H9 (cell line): ENCODE results near the gene SLC4A5. TPM values are rescaled to one million over a fixed set of nuclear protein-coding genes. Genes with fewer than 3 reads are reported as not detected.

Experiments used
- DNase-seq: peaks from one replicate; pipeline ENCODE4 v3.0.0-alpha.2; 2017
- H2AFZ ChIP-seq: one replicate; pipeline ENCODE4 v1.6.1; 2013; ENCODE audit warnings: mild to moderate bottlenecking, low read length, control low read depth, moderate library complexity
- H2AK5ac ChIP-seq: 2 replicates; pipeline ENCODE4 v1.6.1; 2013; ENCODE audit warnings: low read length, control low read depth, mixed read lengths; ENCODE audit not compliant: insufficient read length
- H2BK120ac ChIP-seq: one replicate; pipeline ENCODE4 v1.6.1; 2013; ENCODE audit warnings: low read depth, mild to moderate bottlenecking, low read length, control low read depth, inconsistent platforms; ENCODE audit not compliant: poor library complexity, severe bottlenecking
- H2BK12ac ChIP-seq: 2 replicates; pipeline ENCODE4 v1.6.1; 2013; ENCODE audit warnings: low read length, control low read depth, mixed read lengths, low read depth; ENCODE audit not compliant: insufficient read length
- H2BK15ac ChIP-seq: 2 replicates; pipeline ENCODE4 v1.6.1; 2013; ENCODE audit warnings: low read depth, low read length, control low read depth
- H2BK20ac ChIP-seq: one replicate; pipeline ENCODE4 v1.6.1; 2013; ENCODE audit warnings: low read depth, mild to moderate bottlenecking, low read length, control low read depth, inconsistent platforms; ENCODE audit not compliant: poor library complexity, severe bottlenecking
- H2BK5ac ChIP-seq: 2 replicates; pipeline ENCODE4 v1.6.1; 2013; ENCODE audit warnings: low read length, control low read depth, mixed read lengths; ENCODE audit not compliant: insufficient read length
- H3K14ac ChIP-seq: 2 replicates; pipeline ENCODE4 v1.6.1; 2013; ENCODE audit warnings: low read length, control low read depth; ENCODE audit not compliant: insufficient read depth
- H3K18ac ChIP-seq: 2 replicates; pipeline ENCODE4 v1.6.1; 2013; ENCODE audit warnings: low read depth, mild to moderate bottlenecking, mixed read lengths, low read length, control low read depth; ENCODE audit not compliant: insufficient read length
- H3K23ac ChIP-seq: 2 replicates; pipeline ENCODE4 v1.6.1; 2013; ENCODE audit warnings: low read length, control low read depth, mixed read lengths, low read depth; ENCODE audit not compliant: insufficient read length
- H3K23me2 ChIP-seq: 2 replicates; pipeline ENCODE4 v1.6.1; 2013; ENCODE audit warnings: low read depth, mild to moderate bottlenecking, mixed read lengths, low read length, control low read depth; ENCODE audit not compliant: insufficient read length, poor library complexity, severe bottlenecking
- H3K27ac ChIP-seq: 2 replicates; pipeline ENCODE4 v1.5.1; 2013; ENCODE audit warnings: low read length, control low read depth, mixed read lengths, low read depth; ENCODE audit not compliant: insufficient read length
- H3K27me3 ChIP-seq: 2 replicates; pipeline ENCODE4 v1.6.1; 2013; ENCODE audit warnings: low read length, control low read depth, inconsistent platforms; ENCODE audit not compliant: insufficient read depth
- H3K4ac ChIP-seq: 2 replicates; pipeline ENCODE4 v1.6.1; 2013; ENCODE audit warnings: low read depth, mild to moderate bottlenecking, control low read depth, inconsistent platforms, low read length, moderate library complexity
- H3K4me1 ChIP-seq: 2 replicates; pipeline ENCODE4 v1.6.1; 2013; ENCODE audit warnings: low read length, control low read depth, inconsistent platforms; ENCODE audit not compliant: insufficient read depth
- H3K4me2 ChIP-seq: 2 replicates; pipeline ENCODE4 v1.6.1; 2013; ENCODE audit warnings: low read length, control low read depth, mixed read lengths; ENCODE audit not compliant: insufficient read length, insufficient read depth
- H3K56ac ChIP-seq: 2 replicates; pipeline ENCODE4 v1.6.1; 2013; ENCODE audit warnings: low read depth, mild to moderate bottlenecking, mixed read lengths, low read length, control low read depth; ENCODE audit not compliant: insufficient read length
- H3K79me1 ChIP-seq: 2 replicates; pipeline ENCODE4 v1.6.1; 2013; ENCODE audit warnings: low read depth, mild to moderate bottlenecking, moderate library complexity, low read length, control low read depth, inconsistent platforms; ENCODE audit not compliant: insufficient read depth, poor library complexity, severe bottlenecking
- H3K79me2 ChIP-seq: 2 replicates; pipeline ENCODE4 v1.6.1; 2013; ENCODE audit warnings: low read length, control low read depth, inconsistent platforms; ENCODE audit not compliant: insufficient read depth
- H3K9ac ChIP-seq: 2 replicates; pipeline ENCODE4 v1.6.1; 2013; ENCODE audit warnings: low read length, control low read depth, mixed read lengths; ENCODE audit not compliant: insufficient read length; ENCODE audit errors: extremely low read depth
- H3K9me3 ChIP-seq: one replicate; pipeline ENCODE4 v1.6.1; 2013; ENCODE audit warnings: low read depth, low read length, inconsistent platforms; ENCODE audit not compliant: control insufficient read depth
- H3T11ph ChIP-seq: one replicate; pipeline ENCODE4 v1.6.1; 2013; ENCODE audit warnings: mild to moderate bottlenecking, low read length, control low read depth, inconsistent platforms
- H4K20me1 ChIP-seq: one replicate; pipeline ENCODE4 v1.6.1; 2013; ENCODE audit not compliant: control insufficient read depth, insufficient read length, insufficient read depth
- H4K5ac ChIP-seq: 2 replicates; pipeline ENCODE4 v1.6.1; 2013; ENCODE audit warnings: low read depth, mild to moderate bottlenecking, mixed read lengths, low read length, control low read depth; ENCODE audit not compliant: insufficient read length
- H4K8ac ChIP-seq: replicated peaks from 2 replicates; pipeline ENCODE4 v1.6.1; 2013; ENCODE audit warnings: low read length, control low read depth, mixed read lengths, low read depth; ENCODE audit not compliant: insufficient read length
- H4K91ac ChIP-seq: 2 replicates; pipeline ENCODE4 v1.6.1; 2013; ENCODE audit warnings: low read depth, mild to moderate bottlenecking, moderate library complexity, mixed read lengths, low read length, control low read depth; ENCODE audit not compliant: insufficient read length
- H3K27ac Mint-ChIP-seq, 3 experiments: 2 replicates in 2 of 3; 3 replicates in 1 of 3; pipeline ENCODE4 v1.8.0; 2020 to 2021; ENCODE audit warnings: mixed read lengths in 3 of 3, mild to moderate bottlenecking in 1 of 3, moderate library complexity in 1 of 3
- H3K27me3 Mint-ChIP-seq: 2 replicates; pipeline ENCODE4 v1.8.0; 2021; ENCODE audit warnings: low read depth, mild to moderate bottlenecking, moderate library complexity, mixed read lengths
- H3K36me3 Mint-ChIP-seq, 3 experiments: 2 replicates in 2 of 3; 3 replicates in 1 of 3; pipeline ENCODE4 v1.8.0; 2020 to 2021; ENCODE audit warnings: low read depth in 3 of 3, mixed read lengths in 3 of 3; ENCODE audit not compliant: insufficient read depth in 1 of 3
- H3K4me1 Mint-ChIP-seq, 2 experiments: 2 replicates each; pipeline ENCODE4 v1.8.0; 2020; ENCODE audit warnings: mixed read lengths in 2 of 2
- H3K4me3 Mint-ChIP-seq, 2 experiments: 2 replicates in 1 of 2; 3 replicates in 1 of 2; pipeline ENCODE4 v1.8.0; 2020 to 2021; ENCODE audit warnings: mild to moderate bottlenecking in 2 of 2, mixed read lengths in 2 of 2, moderate library complexity in 1 of 2
- H3K9me3 Mint-ChIP-seq, 2 experiments: 2 replicates in 1 of 2; 3 replicates in 1 of 2; pipeline ENCODE4 v1.8.0; 2020; ENCODE audit warnings: mild to moderate bottlenecking in 2 of 2, mixed read lengths in 2 of 2, moderate library complexity in 1 of 2
- CTCF ChIP-seq: fragments of 200-600 bp; sonication (generic); conservative IDR thresholded peaks from 3 replicates; pipeline ENCODE4 v1.8.0; 2021; ENCODE audit warnings: antibody characterized with exemption, mild to moderate bottlenecking
- WGBS: extraction: QIAGEN DNeasy Blood & Tissue Kit; methylation state at CpG from one replicate; pipeline ENCODE4 v1.1.7; 2013; ENCODE audit warnings: missing lambda C conversion rate, low lambda C conversion rate, mixed read lengths; ENCODE audit not compliant: insufficient read length; ENCODE audit errors: extremely low coverage; 5-methylcytosine and 5-hydroxymethylcytosine counted together
- total RNA-seq: library from RNA; stranded (reverse); gene quantifications from 2 replicates; pipeline ENCODE4 v1.2.1, GENCODE V29; 2021

SLC4A5 gene
- total RNA-seq, 1 experiment from 2014 or later = 0.50 TPM

- Histone ChIP-seq H2BK5ac (no peak overlapping the region), H2BK20ac (no peak overlapping the region), H3K14ac (no peak overlapping the region), H4K91ac (no peak overlapping the region), H3K18ac (no peak overlapping the region), H2BK12ac (no peak overlapping the region), H3K4ac (no peak overlapping the region), H3K79me1 (no peaks in the 10 kb centered on the region), H3K9me3 (no peaks in the 10 kb centered on the region), H3K4me2 (no peak overlapping the region), H4K5ac (no peak overlapping the region), H3K9ac (no peak overlapping the region), H3K27me3 (no peaks in the 10 kb centered on the region), H2AK5ac (no peak overlapping the region), H4K8ac (no peak overlapping the region), H2BK15ac (no peak overlapping the region), H4K20me1 (no peaks in the 10 kb centered on the region), H3K23me2 (no peaks in the 10 kb centered on the region), H3K27ac (no peak overlapping the region), H2BK120ac (no peak overlapping the region), H3K23ac (no peak overlapping the region), H3K56ac (no peak overlapping the region), H3K79me2 (no peaks in the 10 kb centered on the region), H2AFZ (no peak overlapping the region), H3K4me1 (no peaks in the 10 kb centered on the region), H3T11ph (no peak overlapping the region)
- WGBS = no CpG with 5 or more reads among the region's 1 CpG
- H3K27me3 Mint-ChIP-seq = peaks cover 5% of the 10 kb centered on the region; the same call in 1 of the 2 replicates
- H3K4me3 Mint-ChIP-seq = no peak overlapping the region
- TF ChIP-seq CTCF = no peak
- DNase-seq = no peak
- no peak overlapping the region for H3K27ac Mint-ChIP-seq
- 0 out of 4 replicates have a peak, but pooled peaks cover 0 to 3% of the 10 kb centered on the region in 2 experiments for H3K4me1 Mint-ChIP-seq
- H3K9me3 Mint-ChIP-seq = no peaks in the 10 kb centered on the region
- no peaks in the 10 kb centered on the region for H3K36me3 Mint-ChIP-seq
Measured at GRCh38 chr2:74347303-74347702, 4.1 kb upstream of the SLC4A5 start.
